Stimulated activated CD8-positive, alpha-beta memory T cell treated with anti-CD3 and anti-CD28 coated beads, Interleukin-15, amount 100 ng/mL, for 1 hour (primary cell): ENCODE results near the gene ASTN1.

Experiments used
- DNase-seq: peaks from one replicate; pipeline ENCODE4 v3.0.0-alpha.2; 2020; ENCODE audit warnings: low read depth

ASTN1 gene

GRCh38 chr1:176837708-176838107, 326.8 kb downstream of the ASTN1 start:
- DNase-seq = no peak

- no peak for DNase-seq
Observed at GRCh38 chr1:176831150-176831549, 333.4 kb downstream of the ASTN1 start.

- no peak for DNase-seq
Observed at GRCh38 chr1:176829261-176829660, 335.3 kb downstream of the ASTN1 start.

GRCh38 chr1:176826265-176826664, 338.2 kb downstream of the ASTN1 start:
- DNase-seq = no peak

- DNase-seq = no peak
Observed at GRCh38 chr1:176820391-176821031, 344.0 kb downstream of the ASTN1 start.

- DNase-seq = no peak
Observed at GRCh38 chr1:176816232-176816631, 348.3 kb downstream of the ASTN1 start.

- no peak for DNase-seq
Observed at GRCh38 chr1:176815621-176816020, 348.9 kb downstream of the ASTN1 start.

- no peak for DNase-seq
Observed at GRCh38 chr1:176811511-176812288, 352.8 kb downstream of the ASTN1 start.

GRCh38 chr1:176809292-176809691, 355.2 kb downstream of the ASTN1 start:
- no peak for DNase-seq
